Endothelial cell (in vitro differentiated cells): Measurements from ENCODE around the gene CD86. TPM values are rescaled to one million over a fixed set of nuclear protein-coding genes. Genes with fewer than 3 reads are reported as not detected.

Experiments
- DNase-seq: peaks from one replicate; pipeline ENCODE4 v3.0.0; 2021; ENCODE audit warnings: low spot score
- H3K27ac Mint-ChIP-seq: one replicate; pipeline ENCODE4 v1.8.0; 2021; ENCODE audit warnings: mixed read lengths, inconsistent platforms; ENCODE audit not compliant: unreplicated experiment
- H3K27me3 Mint-ChIP-seq: one replicate; pipeline ENCODE4 v1.8.0; 2021; ENCODE audit warnings: mild to moderate bottlenecking, moderate library complexity, mixed read lengths, inconsistent platforms; ENCODE audit not compliant: unreplicated experiment
- H3K36me3 Mint-ChIP-seq: one replicate; pipeline ENCODE4 v1.8.0; 2021; ENCODE audit warnings: mild to moderate bottlenecking, low read depth, mixed read lengths, inconsistent platforms; ENCODE audit not compliant: unreplicated experiment
- H3K4me1 Mint-ChIP-seq: one replicate; pipeline ENCODE4 v1.8.0; 2021; ENCODE audit warnings: mild to moderate bottlenecking, mixed read lengths, inconsistent platforms; ENCODE audit not compliant: unreplicated experiment
- H3K4me3 Mint-ChIP-seq: one replicate; pipeline ENCODE4 v1.8.0; 2021; ENCODE audit warnings: mild to moderate bottlenecking, mixed read lengths, inconsistent platforms; ENCODE audit not compliant: unreplicated experiment
- H3K9me3 Mint-ChIP-seq: one replicate; pipeline ENCODE4 v1.8.0; 2021; ENCODE audit warnings: mixed read lengths, inconsistent platforms; ENCODE audit not compliant: unreplicated experiment
- CTCF ChIP-seq: fragments of 200-600 bp; sonication (generic); IDR thresholded peaks from one replicate; pipeline ENCODE4 v1.5.0; 2021; ENCODE audit warnings: antibody characterized with exemption; ENCODE audit not compliant: unreplicated experiment
- total RNA-seq: library from RNA; stranded (reverse); fragmentation: NEBNext Ultra II Directional; extraction: Animal tissue kit (Norgen Biotek cat#: 25700); gene quantifications from one replicate; pipeline ENCODE4 v1.2.1, GENCODE V29; 2021; ENCODE audit not compliant: unreplicated experiment

Gene CD86
- total RNA-seq, 1 donor from 2014 or later = not detected

DNA sequence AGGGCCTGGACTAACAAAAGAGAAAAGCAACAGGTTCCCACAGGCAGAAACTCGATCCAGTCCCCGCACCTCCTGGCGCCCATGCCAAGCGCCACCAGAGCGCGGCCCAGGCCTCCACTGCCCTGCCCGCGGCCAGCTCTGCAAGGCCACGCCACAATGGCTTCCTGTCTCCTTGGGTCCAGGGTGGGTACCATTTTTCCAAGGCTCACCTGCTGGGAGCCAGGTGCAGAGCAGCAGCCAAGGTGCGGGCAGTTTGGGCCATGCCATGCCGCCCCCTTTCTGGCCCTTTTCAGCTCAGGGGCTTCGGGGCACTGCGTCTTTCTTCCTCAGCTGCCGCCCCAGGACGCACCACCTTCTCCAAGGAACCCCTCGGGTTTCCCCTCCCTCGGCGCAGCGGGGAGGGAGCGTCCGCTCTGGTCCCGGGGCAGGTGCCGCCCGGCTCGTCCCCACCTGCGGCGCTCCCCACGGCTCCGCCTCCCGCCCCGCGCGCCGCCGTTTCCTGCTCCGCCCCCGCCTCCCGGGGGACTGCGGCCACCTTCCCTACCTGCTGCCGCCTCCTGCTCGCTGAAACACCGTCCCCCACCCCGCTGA, 33.3 kb upstream of the CD86 start, which contains the start of gene ILDR1:
Gene ILDR1 (minus strand): TSS at position 437 of the 591 bp plus-strand sequence. CDS start 170 bp downstream, at position 267.
- Mint-ChIP-seq H3K36me3 (no peaks in the 10 kb centered on the region), H3K27ac (no peak within 1 kb of the TSS), H3K27me3 (peaks cover 2% of the 10 kb centered on the region), H3K9me3 (no peaks in the 10 kb centered on the region), H3K4me3 (peak within 1 kb of the TSS; percentile 82), H3K4me1 (peaks cover 5% of the 10 kb centered on the region)
- TF ChIP-seq CTCF = no peak
- peak; percentile 11 for DNase-seq

DNA sequence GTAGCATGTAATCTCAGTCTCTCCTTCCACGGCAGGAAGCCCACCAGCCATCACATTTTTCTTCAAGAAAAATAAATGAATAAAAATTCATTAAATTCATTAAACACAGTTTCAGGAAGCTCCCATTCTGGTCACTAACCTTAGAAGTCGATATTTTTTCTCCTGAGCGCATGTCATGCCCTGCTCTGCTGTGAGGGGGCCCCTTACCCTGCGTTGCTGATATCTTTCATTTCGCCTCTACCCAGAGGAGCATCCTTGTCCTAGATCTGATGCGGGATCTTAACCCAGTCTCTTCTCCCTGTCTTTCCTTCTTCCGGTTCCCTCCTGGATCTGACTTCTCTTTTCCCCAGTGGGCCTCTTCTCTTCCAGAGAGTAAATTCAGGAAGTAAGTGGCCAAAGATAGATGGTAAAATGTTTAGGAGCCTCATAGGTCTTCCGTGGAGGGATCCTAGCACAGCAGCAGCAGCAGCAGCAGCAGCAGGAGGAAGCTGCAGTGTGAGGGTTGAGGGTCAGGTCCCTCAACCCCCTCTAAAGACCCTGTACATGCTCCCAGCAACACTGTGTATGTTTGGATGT, 31.7 kb upstream of the CD86 start:
- H3K4me3 Mint-ChIP-seq = no peak overlapping the region
- no peak for DNase-seq
- H3K27ac Mint-ChIP-seq = no peak overlapping the region
- H3K27me3 Mint-ChIP-seq = peaks cover 2% of the 10 kb centered on the region
- no peak for TF ChIP-seq CTCF
- H3K4me1 Mint-ChIP-seq = peaks cover 5% of the 10 kb centered on the region
- no peaks in the 10 kb centered on the region for H3K36me3 Mint-ChIP-seq
- H3K9me3 Mint-ChIP-seq = no peaks in the 10 kb centered on the region

- H3K27ac Mint-ChIP-seq = no peak overlapping the region
- no peak for DNase-seq
- no peaks in the 10 kb centered on the region for H3K9me3 Mint-ChIP-seq
- peaks cover 5% of the 10 kb centered on the region for H3K4me1 Mint-ChIP-seq
- no peaks in the 10 kb centered on the region for H3K36me3 Mint-ChIP-seq
- peaks cover 2% of the 10 kb centered on the region for H3K27me3 Mint-ChIP-seq
- no peak overlapping the region for H3K4me3 Mint-ChIP-seq
- no peak for TF ChIP-seq CTCF
These were observed 30.4 kb upstream of the CD86 start for GRCh38 chr3:122024800-122025199.

DNA sequence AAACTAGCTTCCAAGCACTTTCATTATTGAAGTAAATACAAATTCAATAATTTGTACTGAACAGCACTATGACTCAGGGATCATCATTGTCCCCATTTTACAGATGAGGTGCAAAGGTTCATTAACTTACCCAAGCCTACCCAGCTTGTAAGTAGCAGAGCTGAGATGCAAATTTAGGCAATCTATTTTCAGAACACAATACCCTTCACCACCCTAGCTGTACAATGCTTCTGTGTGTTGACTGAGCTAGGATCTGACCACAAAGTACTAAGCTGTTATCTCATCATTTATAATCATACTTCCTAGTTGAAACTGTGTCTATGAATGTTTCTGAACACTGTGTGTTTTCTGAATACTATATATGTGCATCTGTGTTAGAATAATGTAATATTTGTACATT, 29.9 kb upstream of the CD86 start:
- Mint-ChIP-seq H3K4me1 (peaks cover 5% of the 10 kb centered on the region), H3K27ac (no peak overlapping the region), H3K4me3 (no peak overlapping the region), H3K36me3 (no peaks in the 10 kb centered on the region), H3K27me3 (peaks cover 2% of the 10 kb centered on the region), H3K9me3 (no peaks in the 10 kb centered on the region)
- no peak for DNase-seq
- TF ChIP-seq CTCF = no peak

GRCh38 chr3:122030381-122031122, 24.6 kb upstream of the CD86 start:
- H3K27ac Mint-ChIP-seq = no peak overlapping the region
- H3K27me3 Mint-ChIP-seq = no peaks in the 10 kb centered on the region
- H3K4me3 Mint-ChIP-seq = no peak overlapping the region
- DNase-seq = no peak
- H3K36me3 Mint-ChIP-seq = no peaks in the 10 kb centered on the region
- no peaks in the 10 kb centered on the region for H3K4me1 Mint-ChIP-seq
- no peak for TF ChIP-seq CTCF
- peaks cover 2% of the 10 kb centered on the region for H3K9me3 Mint-ChIP-seq
